ENCODE results near the gene BICC1.

DNA sequence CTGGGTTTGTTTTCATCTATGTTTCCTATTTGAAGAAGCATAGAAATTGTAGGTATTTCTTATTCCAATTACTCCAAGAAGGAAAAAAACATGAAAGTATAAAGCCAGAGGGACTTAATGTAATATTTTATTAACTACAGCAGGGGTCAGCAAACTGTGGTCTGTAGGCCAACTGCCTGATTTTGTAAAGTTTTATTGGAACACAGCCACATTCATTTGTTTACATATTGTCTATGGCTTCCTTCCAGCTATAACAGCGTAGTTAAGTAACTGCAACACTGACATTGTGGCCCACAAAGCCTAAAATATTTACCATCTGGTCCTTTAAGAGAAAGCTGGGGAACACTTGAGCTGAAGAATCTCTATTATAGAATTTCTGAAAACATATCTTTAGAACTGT, 306.2 kb downstream of the BICC1 start:
- no peak for TF ChIP-seq GATA2 (IDR thresholded peaks at IDR 0.05; ENCODE audit: low read depth, low read length)
- no peak for TF ChIP-seq GATA3 (IDR thresholded peaks at IDR 0.05; ENCODE audit: low read depth, low read length)
